Stimulated activated CD4-positive, alpha-beta T cell treated with anti-CD3 and anti-CD28 coated beads, Interleukin-2, amount 100 ng/mL, for 4 hours (primary cell): Measurements from ENCODE around the gene BICC1.

Experiments used
- DNase-seq: peaks from one replicate; pipeline ENCODE4 v3.0.0-alpha.2; 2020; ENCODE audit warnings: low read depth

BICC1 gene

DNA sequence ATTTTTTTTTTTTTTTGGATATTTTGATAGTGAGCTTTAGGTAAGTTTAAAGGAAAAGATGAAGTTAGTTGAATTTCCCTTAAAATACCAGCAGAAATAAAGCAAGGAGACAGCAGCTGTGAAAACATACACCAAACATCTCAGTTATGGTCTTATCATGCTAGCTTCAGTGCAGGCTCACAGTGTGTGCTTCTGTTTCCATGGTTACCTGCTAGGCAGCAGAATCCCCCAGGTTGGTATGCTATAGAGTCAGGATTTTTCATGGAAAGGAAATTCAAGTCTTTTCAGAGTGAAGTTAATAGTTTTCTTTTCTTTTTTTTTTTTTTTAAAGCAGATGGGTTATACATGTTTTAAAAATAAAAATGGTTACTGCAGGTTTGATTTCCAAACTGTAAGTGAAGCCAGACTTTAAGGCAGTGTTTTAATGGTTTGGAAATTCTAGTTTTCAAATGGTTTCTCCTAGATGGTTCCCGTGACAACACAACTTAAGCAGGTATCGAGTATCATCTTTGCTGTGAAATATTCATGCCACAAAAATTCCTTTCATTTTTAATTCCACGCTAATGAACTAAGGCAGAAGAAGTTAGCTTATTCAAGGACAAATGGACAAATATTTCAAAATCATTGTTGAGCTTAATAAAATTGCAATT, 230.9 kb downstream of the BICC1 start:
- no peak for DNase-seq

DNA sequence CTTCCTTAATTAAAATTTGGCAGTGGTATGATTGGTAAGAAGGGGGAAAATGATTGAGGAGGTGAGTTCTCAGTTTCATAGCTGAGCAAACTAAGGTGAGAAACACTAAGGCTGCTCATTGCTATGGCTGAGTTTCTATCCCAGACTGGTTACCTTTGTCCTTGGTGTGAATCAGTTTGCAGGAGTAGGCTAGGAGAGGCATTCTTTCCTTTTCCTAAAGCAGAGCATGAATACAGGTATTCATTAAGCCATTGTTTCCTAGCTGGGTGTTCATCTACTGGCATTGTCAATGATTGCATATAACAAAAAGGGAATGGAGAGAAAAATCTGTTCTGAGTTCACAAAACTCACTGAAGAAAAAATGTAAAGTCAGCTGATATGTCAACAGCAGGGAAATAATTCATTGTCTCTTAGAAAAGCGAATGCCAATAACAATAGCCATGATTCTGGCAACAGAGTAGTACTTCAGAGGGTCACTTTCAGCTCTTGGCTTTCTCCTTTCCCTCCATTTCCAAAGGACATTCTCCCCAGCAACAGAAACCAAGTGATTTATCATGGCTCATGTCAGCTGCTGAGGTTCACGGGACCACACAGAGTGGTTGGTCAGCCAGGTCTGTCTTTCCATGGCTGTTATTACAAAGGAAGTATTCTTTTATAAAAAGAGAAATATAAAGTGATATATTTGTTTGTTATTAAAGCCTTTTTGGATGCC, 234.0 kb downstream of the BICC1 start:
- no peak for DNase-seq

DNA sequence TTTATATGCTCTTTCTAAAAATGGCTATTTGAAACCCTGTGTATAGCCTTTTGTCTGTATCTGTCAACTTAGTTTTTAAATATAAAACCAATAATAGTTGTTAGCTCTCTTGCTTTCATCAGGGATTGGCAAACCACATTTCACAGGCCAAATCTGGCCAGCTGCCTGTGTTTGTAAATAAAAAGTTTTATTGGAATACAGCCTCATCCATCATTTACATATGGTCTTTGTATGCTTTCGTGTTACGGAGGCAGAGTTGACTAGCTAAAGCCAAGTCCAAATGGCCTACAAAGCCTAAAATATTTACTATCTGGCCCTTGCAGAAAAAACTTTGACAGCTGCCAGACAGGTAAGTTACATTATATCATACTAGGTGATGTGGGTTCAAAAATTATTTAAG, 235.0 kb downstream of the BICC1 start:
- DNase-seq = no peak

GRCh38 chr10:58752665-58753064, 240.0 kb downstream of the BICC1 start:
- no peak for DNase-seq

DNA sequence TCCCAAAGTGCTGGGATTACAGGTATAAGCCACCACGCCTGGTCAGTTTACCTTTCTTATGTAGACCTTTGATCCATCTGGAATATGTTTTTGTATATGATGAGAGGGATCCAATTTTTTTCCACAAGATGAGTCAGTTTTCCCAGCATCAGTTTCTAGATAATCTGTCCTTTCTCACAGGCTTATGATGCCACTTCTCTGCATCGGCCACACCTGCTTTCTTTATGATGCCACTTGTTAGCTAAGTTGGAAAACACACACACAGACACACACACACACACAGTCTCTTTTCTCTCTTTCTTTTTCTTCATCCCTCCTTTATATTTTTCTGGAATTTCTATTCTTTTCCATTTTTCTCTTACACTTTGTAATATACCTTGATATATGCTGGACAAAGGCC, 240.8 kb downstream of the BICC1 start:
- DNase-seq = no peak

DNA sequence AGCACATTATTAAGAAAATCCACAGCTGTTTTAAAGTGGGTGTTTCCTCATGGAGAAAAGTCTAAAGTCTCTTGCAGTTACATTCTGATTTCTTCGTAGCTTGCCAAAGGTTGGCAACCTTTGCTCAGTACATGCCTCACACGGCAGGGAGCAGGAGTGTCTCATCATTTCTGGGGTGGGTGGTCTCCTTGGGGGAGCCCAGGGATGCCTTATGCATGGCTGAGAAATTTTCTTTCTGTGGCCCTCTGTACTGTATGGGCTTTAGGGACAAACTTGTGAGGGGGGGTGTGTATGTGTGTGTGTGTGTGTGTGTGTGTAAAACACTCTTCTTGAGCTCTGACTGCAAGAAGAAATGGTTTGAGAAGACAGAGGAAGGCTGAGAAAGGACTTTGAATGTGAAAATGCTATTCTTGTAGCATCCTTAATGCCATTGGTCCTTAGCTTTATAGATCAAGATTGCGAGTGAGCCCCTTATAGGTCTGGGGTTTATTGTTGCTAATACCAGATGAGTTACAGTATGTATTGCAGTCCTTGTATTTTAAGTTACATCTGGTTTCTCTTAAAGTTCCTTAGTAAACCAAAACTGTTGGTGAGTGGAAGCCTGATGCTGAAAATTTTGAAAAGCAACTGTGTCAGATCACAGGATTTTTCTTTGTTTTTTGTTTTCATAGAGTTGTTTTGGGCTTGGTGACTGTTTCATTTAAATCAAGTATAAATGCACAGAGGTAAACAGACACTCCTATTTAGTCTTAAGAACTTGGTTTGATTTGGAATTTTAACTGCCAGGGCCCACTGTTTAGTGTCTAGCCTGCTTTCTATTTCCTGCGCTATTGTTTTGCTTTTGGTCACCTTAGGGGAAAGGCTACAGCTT, 242.0 kb downstream of the BICC1 start:
- DNase-seq = no peak

DNA sequence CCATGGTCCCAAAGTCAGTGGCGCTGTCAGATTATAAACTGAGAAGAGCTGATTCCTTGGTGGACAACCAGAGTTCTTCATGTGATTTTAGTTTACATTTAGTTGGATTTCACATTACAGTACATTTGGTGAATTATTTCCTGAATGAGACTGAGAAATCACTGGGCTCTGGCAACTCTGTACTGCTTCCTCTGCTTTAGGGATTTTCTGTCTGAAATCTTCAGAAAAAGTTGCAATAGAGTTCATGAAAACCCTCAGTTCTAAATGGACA, 242.6 kb downstream of the BICC1 start:
- no peak for DNase-seq

- no peak for DNase-seq
Measured at GRCh38 chr10:58755677-58756076, 243.0 kb downstream of the BICC1 start.

- no peak for DNase-seq
Measured at GRCh38 chr10:58756130-58756719, 243.6 kb downstream of the BICC1 start.

DNA sequence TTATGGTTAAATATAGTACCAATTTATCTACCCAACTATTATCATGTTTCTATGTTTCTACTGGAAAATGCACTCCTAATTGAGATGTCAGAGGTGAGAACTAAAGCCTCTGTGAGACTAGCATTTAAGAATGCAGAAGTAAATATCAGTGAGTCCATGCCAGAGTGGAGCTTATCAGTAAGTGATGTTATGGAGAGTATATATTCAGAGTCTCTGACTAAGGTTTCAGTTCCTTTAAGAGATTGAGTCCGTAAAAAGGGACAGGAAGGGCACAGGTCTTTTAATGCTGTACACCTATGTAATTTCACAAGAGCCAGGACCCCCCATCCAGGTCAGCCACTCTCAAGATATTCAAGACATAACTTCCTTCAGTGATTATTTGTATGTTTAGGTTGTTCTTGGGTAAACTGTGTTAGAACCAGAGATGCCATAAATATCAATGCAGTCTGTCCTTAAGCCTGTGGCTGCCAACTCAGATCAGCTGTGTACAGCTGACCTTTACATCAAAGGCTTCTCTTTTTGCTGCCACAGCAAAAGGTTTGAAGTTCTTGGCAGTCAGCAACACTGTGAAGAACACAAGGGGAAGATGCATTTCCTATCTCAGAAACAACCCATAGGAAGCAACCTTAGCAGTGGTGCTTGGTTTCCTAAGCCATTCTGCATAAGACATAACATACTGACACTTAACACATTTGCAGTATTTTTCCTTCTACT, 244.8 kb downstream of the BICC1 start:
- DNase-seq = no peak

DNA sequence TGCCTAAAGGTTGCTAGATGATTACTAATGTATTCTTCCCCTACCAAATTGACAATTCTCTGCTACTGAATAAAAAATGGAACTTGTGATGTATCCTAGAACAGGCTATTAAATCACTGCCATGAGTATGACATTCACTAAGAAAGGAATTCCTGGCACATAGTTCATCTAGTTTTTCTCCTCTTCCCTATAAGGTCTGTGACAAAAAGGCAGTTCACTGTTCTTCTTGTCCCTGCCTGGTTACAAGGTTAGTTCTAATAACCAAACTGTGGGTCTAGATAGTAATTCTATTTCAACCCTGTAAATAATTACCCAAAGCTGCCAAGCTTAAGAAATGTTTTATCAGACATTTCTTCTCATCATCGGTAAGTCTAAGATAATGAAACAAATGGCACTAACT, 245.6 kb downstream of the BICC1 start:
- no peak for DNase-seq

- no peak for DNase-seq
Measured at GRCh38 chr10:58764087-58764747, 251.5 kb downstream of the BICC1 start.

GRCh38 chr10:58765910-58766309, 253.2 kb downstream of the BICC1 start:
- no peak for DNase-seq

DNA sequence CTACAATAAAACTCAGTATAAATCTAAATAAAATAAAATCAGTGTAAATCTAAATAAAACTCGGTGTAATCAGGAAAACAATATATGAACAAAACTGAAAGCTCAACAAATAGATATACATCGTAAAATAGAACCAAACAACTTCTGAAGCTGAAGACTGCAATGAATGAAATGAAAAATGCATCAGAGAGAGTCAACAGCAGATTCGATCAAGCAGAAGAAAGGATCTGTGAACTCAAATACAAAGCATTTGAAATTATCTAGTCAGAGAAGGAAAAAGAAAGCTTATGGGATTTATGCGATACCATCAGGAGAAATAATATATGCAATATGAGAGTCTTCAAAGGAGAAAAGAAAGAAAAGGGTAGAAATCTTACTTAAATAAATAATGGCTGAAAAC, 255.0 kb downstream of the BICC1 start:
- no peak for DNase-seq

DNA sequence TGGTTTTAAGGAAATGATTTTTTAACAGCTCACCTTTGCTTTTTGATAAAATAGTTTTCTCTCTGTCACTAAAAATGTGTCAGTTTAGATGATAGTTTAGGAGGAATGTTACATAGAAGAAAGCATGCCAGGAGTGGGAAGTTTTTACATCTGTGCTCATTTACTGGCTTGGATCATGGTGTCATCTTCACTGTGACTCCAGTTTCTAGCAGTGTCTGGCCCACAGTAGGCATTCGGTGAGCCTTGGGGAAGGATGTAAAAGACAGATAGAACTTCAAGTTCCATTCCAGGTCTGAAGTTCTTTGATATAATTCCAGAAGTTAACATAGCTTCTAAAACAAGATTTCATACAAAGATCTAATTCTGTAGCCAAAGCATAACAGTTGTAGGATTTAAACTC, 259.2 kb downstream of the BICC1 start:
- no peak for DNase-seq

DNA sequence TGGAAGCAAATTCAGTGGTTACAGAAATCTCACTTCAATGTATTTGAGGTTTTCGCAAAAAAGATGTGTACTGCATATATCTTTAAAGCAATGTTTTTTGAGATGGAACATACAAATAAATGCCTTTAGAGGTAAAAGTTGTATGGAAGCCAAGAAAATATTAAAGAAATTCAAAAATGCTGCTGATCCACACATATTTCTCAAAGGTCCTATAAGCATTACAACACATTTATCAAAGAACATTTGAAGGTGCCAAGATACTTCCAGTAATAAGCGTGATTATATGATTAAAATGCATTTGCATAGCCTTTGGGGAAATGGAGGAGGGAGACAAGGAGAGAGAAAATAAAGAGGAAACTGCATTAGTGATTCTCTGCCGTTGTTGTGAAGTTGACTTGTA, 260.1 kb downstream of the BICC1 start:
- no peak for DNase-seq

DNA sequence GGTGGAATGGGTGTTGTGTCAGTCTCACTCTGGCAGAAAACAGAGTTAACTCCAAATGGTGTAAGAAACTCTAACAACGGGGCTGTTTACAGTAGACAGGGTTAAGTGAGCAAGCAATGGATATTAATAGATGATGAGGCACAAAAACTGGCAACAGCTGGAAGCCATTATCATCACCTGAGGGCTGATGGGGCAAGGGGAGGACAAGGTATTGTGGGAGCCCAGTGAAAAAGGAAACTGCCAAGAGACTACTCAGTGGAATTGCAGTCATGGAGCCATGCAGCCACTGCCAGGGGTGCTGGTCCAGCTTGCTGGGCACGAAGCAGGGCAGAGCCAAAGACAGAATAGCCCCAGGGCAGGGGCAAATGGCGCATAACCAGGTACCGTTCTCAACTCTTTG, 260.7 kb downstream of the BICC1 start:
- no peak for DNase-seq

GRCh38 chr10:58773944-58774343, 261.3 kb downstream of the BICC1 start:
- DNase-seq = no peak

DNA sequence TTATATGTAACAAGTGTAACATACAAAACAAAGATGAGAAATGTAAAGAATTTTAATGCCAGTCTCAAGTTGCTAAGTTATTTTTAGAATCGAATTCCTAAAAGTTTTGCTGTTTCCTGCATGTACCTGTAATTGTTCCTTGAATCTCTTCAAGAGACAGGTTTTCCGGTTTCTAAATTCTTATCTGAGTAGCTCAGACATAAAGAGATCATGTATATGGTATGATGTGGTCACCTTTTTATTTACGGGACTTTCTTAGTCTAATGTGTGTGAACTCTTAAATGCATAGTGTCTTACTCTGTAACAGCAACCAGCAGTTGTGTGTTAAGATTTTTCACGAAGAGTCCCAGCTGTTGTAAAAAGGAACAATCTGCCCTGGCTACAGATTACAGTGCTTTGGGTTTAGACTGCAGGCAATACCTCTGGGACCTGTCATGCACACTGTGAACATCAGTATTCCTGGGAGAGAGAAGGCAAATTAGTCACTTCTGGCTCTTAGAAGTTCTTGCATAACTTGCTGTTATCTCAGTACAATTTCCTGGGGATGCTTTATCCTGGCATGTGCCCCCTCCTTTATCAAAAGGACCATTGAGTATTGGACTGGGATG, 263.4 kb downstream of the BICC1 start:
- DNase-seq = no peak

DNA sequence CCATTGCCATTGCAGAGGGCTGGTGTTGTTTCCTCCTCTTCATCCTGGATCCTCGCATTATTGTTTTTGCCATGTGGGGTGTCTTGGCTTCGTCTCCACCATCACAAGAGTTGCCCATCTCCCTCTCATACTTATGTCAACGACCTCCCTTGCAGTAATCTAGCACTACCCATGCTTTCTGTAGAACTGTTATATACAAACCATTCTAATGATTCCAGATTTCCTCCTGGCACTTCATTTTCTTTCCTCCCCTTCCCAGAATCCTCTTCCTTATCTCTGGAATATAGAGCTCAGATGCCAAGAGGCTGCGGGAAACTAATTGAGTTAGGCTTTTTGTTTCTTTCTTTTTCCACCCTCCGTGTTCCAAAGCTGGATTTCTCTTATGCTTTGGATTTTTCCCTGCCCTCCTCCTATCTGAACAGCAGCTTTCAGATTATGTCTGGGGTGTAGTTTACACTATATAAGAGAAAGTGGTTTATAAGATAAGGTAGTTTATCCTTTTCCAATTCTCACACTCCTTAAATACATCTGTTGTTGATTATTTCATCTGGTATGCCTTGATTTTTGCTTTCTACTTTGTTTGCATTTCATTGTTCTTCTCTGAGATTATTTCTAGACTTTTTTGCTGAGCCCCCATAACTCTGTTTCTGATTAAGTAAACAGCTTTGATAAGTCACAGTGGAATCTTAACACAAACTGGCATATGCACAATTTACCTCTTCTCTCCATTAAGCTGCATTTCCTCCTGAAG, 264.1 kb downstream of the BICC1 start:
- no peak for DNase-seq

- no peak for DNase-seq
Measured at GRCh38 chr10:58778966-58779365, 266.3 kb downstream of the BICC1 start.
